Immature natural killer cell (primary cell): ENCODE measurements around the gene LSMEM2. TPM values are rescaled to one million over a fixed set of nuclear protein-coding genes. Genes with fewer than 3 reads are reported as not detected.
A peak's percentile ranks its signal among the peaks of the same experiment; 100 is the strongest.
"Not testable (repeated sequence)": the region's sequence is repeated elsewhere in the genome, so short reads cannot be mapped to it uniquely, and the experiment has no call there.

ENCODE experiments used
- DNase-seq, 3 donors: peaks; one replicate each; pipeline ENCODE4 v3.0.0; 2022; ENCODE audit warnings: mixed read lengths in 1 of 3
- H3K27ac Mint-ChIP-seq, 6 donors: one replicate each; pipeline ENCODE4 v1.8.0; 2020; ENCODE audit warnings: mixed read lengths in 6 of 6, mild to moderate bottlenecking in 5 of 6, inconsistent platforms in 4 of 6, moderate library complexity in 3 of 6
- H3K27me3 Mint-ChIP-seq, 3 donors: one replicate each; pipeline ENCODE4 v1.8.0; 2020 to 2021; ENCODE audit warnings: low read depth in 3 of 3, mild to moderate bottlenecking in 3 of 3, mixed read lengths in 3 of 3, moderate library complexity in 3 of 3, inconsistent platforms in 1 of 3
- H3K36me3 Mint-ChIP-seq, 3 donors: one replicate each; pipeline ENCODE4 v1.8.0; 2020; ENCODE audit warnings: mixed read lengths in 3 of 3, inconsistent platforms in 2 of 3, mild to moderate bottlenecking in 2 of 3
- H3K4me1 Mint-ChIP-seq, 2 donors: one replicate each; pipeline ENCODE4 v1.8.0; 2020; ENCODE audit warnings: inconsistent platforms in 2 of 2, mild to moderate bottlenecking in 2 of 2, mixed read lengths in 2 of 2, moderate library complexity in 1 of 2
- H3K4me3 Mint-ChIP-seq, 5 donors: one replicate each; pipeline ENCODE4 v1.8.0; 2020; ENCODE audit warnings: mild to moderate bottlenecking in 5 of 5, mixed read lengths in 5 of 5, inconsistent platforms in 3 of 5, moderate library complexity in 3 of 5
- H3K9me3 Mint-ChIP-seq, 6 donors: one replicate each; pipeline ENCODE4 v1.8.0; 2020; ENCODE audit warnings: mild to moderate bottlenecking in 6 of 6, mixed read lengths in 6 of 6, inconsistent platforms in 4 of 6, moderate library complexity in 3 of 6
- polyA plus RNA-seq, 3 donors: library from polyadenylated mRNA; unstranded; fragments of 300-500 nt; fragmentation: Illumina TruSeq; gene quantifications; one replicate each; pipeline ENCODE4 v1.2.3, GENCODE V29; 2021

Gene LSMEM2
- polyA plus RNA-seq, 3 donors from 2014 or later, result not detected

DNA sequence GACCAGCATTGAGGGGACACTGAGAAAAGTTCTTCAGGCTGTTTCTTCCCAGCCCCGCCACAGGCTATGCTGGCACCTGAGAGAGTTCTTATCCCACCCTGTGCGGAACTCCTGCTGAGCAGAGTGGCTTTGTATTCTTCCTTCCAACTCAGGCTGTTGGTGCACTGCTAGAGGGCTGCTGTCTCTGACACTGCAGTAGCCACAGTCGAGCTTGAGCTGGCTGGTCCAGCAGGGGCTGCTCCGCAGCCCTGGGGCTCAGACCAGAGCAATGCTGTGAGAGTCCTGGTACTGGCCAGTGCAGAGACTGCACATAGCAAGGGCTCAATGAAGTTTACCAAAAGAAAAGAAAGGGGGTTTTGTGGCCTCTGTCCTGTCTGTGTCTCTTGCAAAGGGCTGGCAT, 39.2 kb upstream of the LSMEM2 start:
- Mint-ChIP-seq H3K27me3 (peaks cover 0 to 12% (median 9%) of the 10 kb centered on the region in 3 donors), H3K9me3 (no peaks in the 10 kb centered on the region), H3K4me3 (peak overlapping the region; percentile 38 to 99 (median 97)), H3K4me1 (peaks cover 74 to 81% of the 10 kb centered on the region in 2 donors), H3K36me3 (no peaks in the 10 kb centered on the region), H3K27ac (peak overlapping the region; percentile 90 to 96 (median 94))
- no peak for DNase-seq

DNA sequence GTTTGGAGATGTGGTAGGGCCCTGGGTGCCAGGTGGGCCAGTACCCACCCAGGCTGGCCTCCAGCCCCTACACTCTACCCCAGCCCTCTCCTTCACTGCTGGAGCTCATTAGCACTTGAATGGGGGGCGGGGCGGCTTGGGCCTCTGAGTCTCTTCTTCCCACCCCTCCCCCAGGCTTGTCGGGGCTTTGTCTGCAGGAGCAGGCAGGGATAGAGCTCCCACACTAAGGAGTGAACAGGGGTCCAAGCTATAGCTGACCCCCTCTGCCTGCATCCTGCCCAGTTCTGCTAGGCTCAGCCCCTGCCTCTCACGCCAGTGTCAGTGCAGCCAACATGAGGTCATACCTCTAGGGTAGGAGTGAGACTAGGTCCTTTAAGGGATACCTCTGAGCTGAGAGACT, 37.7 kb upstream of the LSMEM2 start:
- Mint-ChIP-seq H3K9me3 (no peaks in the 10 kb centered on the region), H3K4me1 (peaks cover 81 to 88% of the 10 kb centered on the region in 2 donors), H3K27ac (peak overlapping the region; percentile 81 to 97 (median 92)), H3K36me3 (no peaks in the 10 kb centered on the region), H3K27me3 (peaks cover 0 to 16% (median 5%) of the 10 kb centered on the region in 3 donors), H3K4me3 (peak overlapping the region; percentile 27 to 82 (median 62))
- DNase-seq, result no peak

DNA sequence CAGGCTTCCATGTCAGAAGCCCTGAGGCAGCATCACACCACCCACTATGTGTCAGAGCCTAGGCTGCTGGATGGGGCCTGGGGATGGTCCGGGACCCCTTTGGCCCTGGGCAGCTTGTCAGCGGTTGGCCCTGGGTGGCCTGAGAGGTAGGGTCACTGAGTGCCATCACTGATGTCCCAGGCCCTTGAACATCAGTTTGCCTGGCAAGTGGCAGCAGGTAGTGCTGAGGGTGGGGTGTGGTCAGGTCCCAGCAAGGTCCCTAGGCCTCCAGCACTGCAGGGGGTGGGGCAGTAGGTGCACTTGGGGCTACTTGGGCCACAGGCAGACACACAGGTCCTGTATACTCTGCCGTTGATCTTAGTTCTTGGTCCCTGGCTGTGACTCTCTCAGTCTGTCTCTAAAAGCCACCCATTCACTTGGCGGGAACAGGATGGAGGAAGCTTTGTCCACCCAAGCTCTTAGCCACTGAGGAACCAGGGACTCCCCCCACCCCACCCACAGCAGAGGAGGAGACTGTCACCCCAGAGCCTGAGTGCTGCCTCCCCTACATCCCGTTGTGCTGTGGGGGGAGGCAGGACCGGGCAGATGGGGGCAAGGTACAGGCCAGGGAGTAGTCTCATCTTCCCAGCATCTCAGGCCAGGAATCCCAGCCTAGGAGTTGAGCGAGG, 37.0 kb upstream of the LSMEM2 start:
- no peak for DNase-seq
- peak overlapping the region; percentile 53 to 83 (median 74) for H3K4me3 Mint-ChIP-seq
- H3K36me3 Mint-ChIP-seq, result no peaks in the 10 kb centered on the region
- peaks cover 88 to 94% of the 10 kb centered on the region in 2 donors for H3K4me1 Mint-ChIP-seq
- H3K27me3 Mint-ChIP-seq, result peaks cover 3 to 16% (median 5%) of the 10 kb centered on the region in 3 donors
- H3K9me3 Mint-ChIP-seq, result no peaks in the 10 kb centered on the region
- H3K27ac Mint-ChIP-seq, result peak overlapping the region; percentile 81 to 97 (median 92)

DNA sequence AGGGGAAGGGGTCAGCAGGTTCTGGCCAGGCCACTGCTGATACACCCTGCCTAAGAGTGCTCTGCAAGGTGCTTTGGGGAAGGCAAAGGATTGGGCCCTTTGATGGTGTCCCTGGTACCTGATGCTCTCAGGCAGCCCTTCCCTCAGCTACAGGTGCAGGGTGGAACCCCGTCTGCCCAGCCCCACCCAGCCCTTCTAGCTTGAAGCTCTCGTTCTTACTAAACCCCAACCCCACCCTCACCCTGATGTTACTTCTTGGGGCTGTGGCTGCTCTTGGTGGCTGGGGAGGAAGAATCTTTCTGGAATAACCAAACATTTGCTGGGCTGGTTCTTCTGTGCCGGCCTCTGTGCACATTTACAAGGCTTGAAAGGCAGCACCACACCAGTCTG, 36.5 kb upstream of the LSMEM2 start:
- Mint-ChIP-seq H3K9me3 (no peaks in the 10 kb centered on the region), H3K4me1 (peaks cover 93 to 97% of the 10 kb centered on the region in 2 donors), H3K27ac (peak overlapping the region; percentile 91 to 97 (median 96)), H3K27me3 (peaks cover 3 to 16% (median 5%) of the 10 kb centered on the region in 3 donors), H3K4me3 (peak overlapping the region; percentile 74 to 83 (median 82)), H3K36me3 (no peaks in the 10 kb centered on the region)
- no peak for DNase-seq

DNA sequence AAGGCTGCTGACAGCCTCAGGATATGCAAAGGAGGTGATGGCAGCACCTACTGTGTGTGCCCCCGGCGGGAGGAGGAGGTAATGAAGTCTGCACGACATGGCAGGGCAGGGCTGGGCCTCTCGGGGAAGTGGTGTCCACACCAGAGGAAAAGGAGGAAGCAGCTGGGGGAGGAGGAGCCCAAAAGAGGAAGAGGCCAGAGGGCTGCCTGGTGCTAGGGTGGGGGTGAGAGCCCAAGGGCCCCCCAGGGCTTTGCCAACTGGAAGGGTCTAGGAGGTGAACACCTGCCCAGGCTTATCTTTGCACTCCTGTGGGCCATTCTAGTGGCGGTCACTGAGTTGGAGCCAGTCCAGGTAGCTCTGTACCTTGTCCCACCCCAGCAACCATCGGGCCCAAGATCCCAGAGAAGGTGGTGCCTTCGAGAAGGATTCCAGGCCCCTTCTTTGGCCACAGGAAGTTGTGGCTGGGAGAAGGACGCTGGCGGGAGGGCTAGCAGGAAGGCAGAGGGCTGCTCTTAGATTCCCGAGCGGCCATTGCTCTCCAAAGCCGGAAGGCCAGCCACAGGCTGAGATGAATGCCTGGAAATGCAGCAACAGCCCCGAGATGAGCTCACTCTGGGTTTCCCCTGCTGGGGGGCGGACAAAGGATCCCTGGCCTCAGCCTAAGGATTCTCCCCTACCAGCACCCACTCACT, 35.9 kb upstream of the LSMEM2 start:
- Mint-ChIP-seq H3K4me1 (peaks cover 91 to 95% of the 10 kb centered on the region in 2 donors), H3K9me3 (no peaks in the 10 kb centered on the region), H3K27me3 (peaks cover 3 to 12% (median 5%) of the 10 kb centered on the region in 3 donors), H3K4me3 (peak overlapping the region; percentile 74 to 83 (median 82)), H3K36me3 (no peaks in the 10 kb centered on the region), H3K27ac (peak overlapping the region; percentile 91 to 97 (median 96))
- peak in 1 of 3 donors; percentile 38 for DNase-seq

DNA sequence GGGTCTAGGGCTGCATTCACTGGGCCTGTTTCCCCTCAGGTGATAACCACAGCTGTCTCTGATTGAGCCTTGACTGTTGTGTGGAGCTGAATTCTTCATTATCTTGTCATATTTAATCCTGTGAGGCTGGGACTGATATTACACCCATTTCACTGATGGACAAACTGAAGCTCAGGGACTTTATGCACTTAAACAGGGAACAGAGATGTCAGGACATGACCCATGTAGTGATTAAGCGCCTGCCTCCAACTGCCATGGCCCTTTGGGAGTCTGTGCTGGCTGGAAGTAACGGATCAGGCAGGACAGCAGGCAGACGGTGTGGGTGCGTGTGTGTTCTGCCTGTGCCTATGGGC, 35.4 kb upstream of the LSMEM2 start:
- Mint-ChIP-seq H3K27ac (peak overlapping the region; percentile 84 to 96 (median 92)), H3K9me3 (no peaks in the 10 kb centered on the region), H3K4me3 (peak overlapping the region in 4 of 5 donors; percentile 47 to 83 (median 75)), H3K4me1 (peaks cover 90 to 95% of the 10 kb centered on the region in 2 donors), H3K27me3 (peaks cover 3 to 11% (median 5%) of the 10 kb centered on the region in 3 donors), H3K36me3 (no peaks in the 10 kb centered on the region)
- no peak for DNase-seq

DNA sequence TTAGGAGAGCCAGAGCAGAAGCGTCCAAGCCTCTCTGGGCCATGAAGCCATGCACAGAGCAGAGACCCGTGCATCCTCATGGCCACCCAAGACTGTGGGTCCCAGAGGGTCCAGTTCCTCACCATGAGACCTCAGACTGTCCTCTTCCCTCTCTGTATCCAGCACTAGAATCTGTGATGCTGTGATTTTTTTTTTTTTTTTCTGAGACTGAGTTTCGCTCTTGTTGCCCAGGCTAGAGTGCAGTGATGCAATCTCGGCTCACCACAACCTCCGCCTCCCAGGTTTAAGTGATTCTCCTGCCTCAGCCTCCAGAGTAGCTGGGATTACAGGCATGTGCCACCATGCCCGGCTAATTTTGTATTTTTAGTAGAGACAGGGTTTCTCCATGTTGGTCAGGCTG, 34.1 kb upstream of the LSMEM2 start:
- not testable (repeated sequence) for DNase-seq, H3K36me3 Mint-ChIP-seq, H3K9me3 Mint-ChIP-seq
- Mint-ChIP-seq H3K4me1 (peaks cover 85 to 94% of the 10 kb centered on the region in 2 donors), H3K4me3 (peak overlapping the region; percentile 40 to 71 (median 53)), H3K27me3 (peaks cover 3 to 12% (median 5%) of the 10 kb centered on the region in 3 donors), H3K27ac (peak overlapping the region; percentile 81 to 98 (median 94))

DNA sequence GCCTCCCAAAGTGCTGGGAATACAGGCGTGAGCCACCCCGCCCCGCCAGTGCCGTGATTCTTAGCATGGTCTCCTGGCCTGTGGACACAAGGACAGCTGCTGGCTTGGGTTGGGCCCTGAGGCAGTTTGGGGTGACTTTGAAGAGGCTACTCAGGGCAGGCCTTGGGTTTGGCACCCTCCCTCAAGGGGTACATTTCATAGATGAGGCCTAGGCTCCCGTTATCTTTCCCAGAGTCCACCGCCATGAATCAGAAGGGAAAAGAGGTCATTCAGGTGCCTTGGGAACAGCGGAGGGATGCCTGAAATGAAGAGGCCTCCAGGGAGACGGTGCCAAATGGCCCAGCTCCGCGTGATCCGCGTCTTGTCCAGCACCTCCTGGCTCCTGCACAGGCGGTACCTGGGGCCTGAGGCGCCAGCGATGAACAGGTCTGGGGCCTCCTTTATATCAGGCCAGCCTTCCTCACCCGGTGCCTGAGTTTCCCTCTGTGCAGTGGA, 33.6 kb upstream of the LSMEM2 start:
- Mint-ChIP-seq H3K4me3 (peak overlapping the region; percentile 40 to 84 (median 81)), H3K27ac (peak overlapping the region; percentile 88 to 98 (median 96)), H3K4me1 (peaks cover 85 to 94% of the 10 kb centered on the region in 2 donors), H3K36me3 (no peaks in the 10 kb centered on the region), H3K9me3 (no peaks in the 10 kb centered on the region), H3K27me3 (peaks cover 3 to 15% (median 5%) of the 10 kb centered on the region in 3 donors)
- no peak for DNase-seq

DNA sequence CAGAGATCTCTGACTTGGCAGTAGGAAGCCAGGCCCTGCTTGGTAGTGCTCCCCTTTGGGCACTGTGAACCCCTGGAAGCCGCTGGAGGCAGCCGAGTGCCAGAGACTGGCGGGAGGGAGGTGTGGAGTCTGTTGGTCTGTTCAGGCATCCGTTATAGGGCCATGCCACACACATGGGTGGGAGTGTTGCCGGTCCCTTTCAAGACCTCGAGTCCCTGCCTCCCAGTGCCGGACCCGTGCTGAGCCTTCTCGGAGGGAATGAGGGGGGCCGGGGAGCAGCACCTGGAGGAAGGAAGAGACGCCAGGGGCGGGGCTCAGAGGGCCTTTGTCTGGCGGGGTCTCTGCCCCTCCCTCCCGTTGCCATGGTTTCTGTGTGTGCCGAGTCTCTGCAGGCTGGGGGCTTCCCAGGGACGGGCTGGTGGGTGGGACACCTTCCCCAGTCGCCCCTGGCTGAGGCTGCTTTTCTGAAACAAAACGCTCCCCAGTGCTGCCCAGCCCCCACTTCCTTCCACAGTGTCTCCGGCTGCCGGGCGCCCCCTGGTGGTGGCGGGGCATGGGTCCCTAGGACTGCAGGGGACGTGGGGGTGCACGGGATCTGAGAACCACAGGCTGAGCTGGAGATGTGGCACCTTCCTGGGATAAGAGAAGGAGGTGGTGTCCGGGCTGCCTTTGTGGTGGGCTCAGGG, 32.9 kb upstream of the LSMEM2 start:
- peaks cover 3 to 15% (median 5%) of the 10 kb centered on the region in 3 donors for H3K27me3 Mint-ChIP-seq
- H3K9me3 Mint-ChIP-seq, result no peaks in the 10 kb centered on the region
- H3K4me1 Mint-ChIP-seq, result peaks cover 89 to 93% of the 10 kb centered on the region in 2 donors
- H3K4me3 Mint-ChIP-seq, result peak overlapping the region; percentile 72 to 84 (median 81)
- peak; percentile 91 to 92 (median 91) for DNase-seq
- no peaks in the 10 kb centered on the region for H3K36me3 Mint-ChIP-seq
- peak overlapping the region; percentile 93 to 98 (median 96) for H3K27ac Mint-ChIP-seq

DNA sequence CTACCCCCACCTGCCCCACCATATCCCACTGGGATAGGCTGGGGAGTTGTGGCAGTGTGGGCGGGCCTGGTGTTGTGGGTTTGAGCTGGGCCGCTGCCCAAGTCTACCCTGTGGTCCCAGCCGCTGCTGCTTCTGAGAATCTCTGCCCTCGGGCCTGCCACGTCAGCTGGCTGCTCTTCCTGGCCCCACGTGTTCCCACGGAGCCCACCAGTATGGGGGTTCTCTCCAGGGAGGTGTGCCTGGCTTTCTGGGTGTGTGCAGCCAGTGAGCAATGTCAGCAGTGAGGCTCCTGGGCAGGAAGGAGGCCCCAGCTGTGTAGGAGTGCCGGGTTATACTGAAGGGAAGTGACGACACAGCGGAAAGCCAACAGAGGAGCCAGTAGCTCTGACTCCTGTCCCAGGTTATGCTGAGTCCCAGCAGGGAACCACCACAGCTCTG, 32.4 kb upstream of the LSMEM2 start:
- no peaks in the 10 kb centered on the region for H3K36me3 Mint-ChIP-seq
- H3K9me3 Mint-ChIP-seq, result no peaks in the 10 kb centered on the region
- H3K4me3 Mint-ChIP-seq, result peak overlapping the region; percentile 72 to 84 (median 81)
- DNase-seq, result peak; percentile 72 to 80 (median 77)
- peak overlapping the region; percentile 93 to 98 (median 96) for H3K27ac Mint-ChIP-seq
- H3K27me3 Mint-ChIP-seq, result peaks cover 3 to 15% (median 3%) of the 10 kb centered on the region in 3 donors
- H3K4me1 Mint-ChIP-seq, result peaks cover 89 to 93% of the 10 kb centered on the region in 2 donors

DNA sequence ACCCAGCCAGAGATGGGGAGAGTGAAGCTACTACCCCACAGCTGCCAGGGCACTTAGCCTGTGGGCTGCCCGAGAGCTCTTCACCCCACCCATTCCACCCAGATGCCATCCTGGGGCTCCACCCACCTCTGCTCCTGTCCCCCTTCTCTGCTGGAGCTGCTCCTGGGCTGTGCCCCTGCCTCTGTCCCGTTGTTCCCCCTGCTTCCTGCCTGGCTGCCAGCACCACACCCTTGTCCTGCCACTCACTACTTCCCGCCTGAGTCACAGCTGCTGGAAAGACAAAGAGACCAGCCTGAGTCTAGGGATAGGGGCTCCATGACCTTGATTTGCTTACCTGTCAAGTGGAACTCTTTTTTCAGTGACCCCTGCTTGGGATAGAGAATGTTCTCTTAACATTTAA, 30.5 kb upstream of the LSMEM2 start:
- peak overlapping the region; percentile 86 to 98 (median 90) for H3K27ac Mint-ChIP-seq
- peaks cover 72 to 78% of the 10 kb centered on the region in 2 donors for H3K4me1 Mint-ChIP-seq
- peaks cover 3 to 11% (median 3%) of the 10 kb centered on the region in 3 donors for H3K27me3 Mint-ChIP-seq
- H3K36me3 Mint-ChIP-seq, result no peaks in the 10 kb centered on the region
- DNase-seq, result no peak
- H3K4me3 Mint-ChIP-seq, result peak overlapping the region in 3 of 5 donors; percentile 2 to 59 (median 38)
- H3K9me3 Mint-ChIP-seq, result no peaks in the 10 kb centered on the region

DNA sequence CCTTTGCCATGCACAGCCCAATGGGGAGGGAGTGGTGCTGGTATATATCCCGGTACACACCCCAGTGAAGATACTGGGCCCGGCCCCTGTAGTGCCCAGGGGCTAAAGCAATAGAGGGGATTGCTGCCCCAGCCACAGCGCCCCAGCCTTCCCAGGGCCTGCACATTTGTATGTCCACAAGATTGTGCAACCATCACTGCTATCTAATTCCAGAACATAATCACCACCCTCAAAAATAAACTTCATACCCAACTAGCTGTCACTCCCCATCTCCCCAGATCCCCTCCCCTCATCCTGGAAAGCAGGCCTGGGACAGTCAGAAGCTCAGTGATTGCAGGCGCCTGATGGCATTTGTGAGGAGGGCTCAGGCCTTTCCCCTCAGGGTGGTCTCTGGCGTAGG, 29.4 kb upstream of the LSMEM2 start:
- Mint-ChIP-seq H3K27ac (peak overlapping the region in 5 of 6 donors; percentile 30 to 98 (median 79)), H3K4me3 (no peak overlapping the region), H3K4me1 (peaks cover 66 to 78% of the 10 kb centered on the region in 2 donors), H3K27me3 (peaks cover 3 to 8% (median 3%) of the 10 kb centered on the region in 3 donors), H3K36me3 (no peaks in the 10 kb centered on the region), H3K9me3 (no peaks in the 10 kb centered on the region)
- no peak for DNase-seq

DNA sequence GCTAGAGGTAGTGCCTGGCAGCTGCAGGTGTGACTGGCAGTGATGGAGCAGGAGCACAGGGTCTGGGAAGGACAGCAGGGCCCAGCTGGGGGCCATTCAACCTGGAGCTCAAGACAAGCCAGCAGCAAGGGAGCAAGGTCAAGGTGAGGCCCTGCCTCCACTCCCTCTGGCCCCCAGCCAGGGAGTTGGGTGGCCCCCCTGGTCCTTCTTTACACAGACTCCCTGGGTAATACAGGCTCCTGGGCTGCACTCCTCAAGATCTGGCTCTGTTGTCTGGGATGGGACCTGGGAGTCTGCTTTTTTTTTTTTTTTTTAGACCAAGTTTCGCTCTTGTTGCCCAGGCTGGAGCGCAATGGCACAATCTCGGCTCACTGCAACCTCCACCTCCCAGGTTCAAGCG, 28.4 kb upstream of the LSMEM2 start:
- Mint-ChIP-seq H3K27me3 (peaks cover 1 to 8% (median 3%) of the 10 kb centered on the region in 3 donors), H3K36me3 (no peaks in the 10 kb centered on the region), H3K4me3 (peak overlapping the region in 1 of 5 donors; percentile 36), H3K9me3 (no peaks in the 10 kb centered on the region), H3K4me1 (peaks cover 57 to 70% of the 10 kb centered on the region in 2 donors), H3K27ac (peak overlapping the region; percentile 62 to 98 (median 80))
- no peak for DNase-seq
